GM19452 (cell line): ENCODE results near the gene PARP15.
A peak's percentile ranks its signal among the peaks of the same experiment; 100 is the strongest.

Experiments
- ATAC-seq: cut with Tn5 transposase; IDR thresholded peaks from one replicate; pipeline ENCODE4 v1.9.1; 2021; ENCODE audit not compliant: unreplicated experiment

PARP15 gene

GRCh38 chr3:122568755-122569154 is 8.7 kb upstream of the PARP15 start:
- ATAC-seq, result no peak

- no peak for ATAC-seq
These were observed 4.5 kb upstream of the PARP15 start for GRCh38 chr3:122572940-122573412.

GRCh38 chr3:122576174-122576940 is 1.1 kb upstream of the PARP15 start:
- ATAC-seq, result peak; percentile 79

GRCh38 chr3:122578069-122578740 is 755 bp downstream of the PARP15 start:
- no peak for ATAC-seq

- ATAC-seq, result no peak
These were observed 3.0 kb downstream of the PARP15 start for GRCh38 chr3:122580470-122580869.

- ATAC-seq, result no peak
These were observed 4.2 kb downstream of the PARP15 start for GRCh38 chr3:122581622-122582021.

GRCh38 chr3:122582390-122582789 is 4.9 kb downstream of the PARP15 start:
- no peak for ATAC-seq

- no peak for ATAC-seq
These were observed 8.6 kb downstream of the PARP15 start for GRCh38 chr3:122586098-122586497.

- ATAC-seq, result no peak
These were observed 9.5 kb downstream of the PARP15 start for GRCh38 chr3:122586773-122587485.

GRCh38 chr3:122587572-122587971 is 10.1 kb downstream of the PARP15 start:
- ATAC-seq, result no peak

- ATAC-seq, result no peak
These were observed 11.8 kb downstream of the PARP15 start for GRCh38 chr3:122589297-122589696.

GRCh38 chr3:122590610-122591009 is 13.2 kb downstream of the PARP15 start:
- no peak for ATAC-seq

GRCh38 chr3:122594025-122594424 is 16.6 kb downstream of the PARP15 start:
- no peak for ATAC-seq

- no peak for ATAC-seq
These were observed 20.7 kb downstream of the PARP15 start for GRCh38 chr3:122598151-122598550.

GRCh38 chr3:122598556-122598955 is 21.1 kb downstream of the PARP15 start:
- ATAC-seq, result no peak

- ATAC-seq, result no peak
These were observed 24.7 kb downstream of the PARP15 start for GRCh38 chr3:122602011-122602710.

- no peak for ATAC-seq
These were observed 25.6 kb downstream of the PARP15 start for GRCh38 chr3:122603056-122603455.

GRCh38 chr3:122606330-122606729 is 28.9 kb downstream of the PARP15 start:
- no peak for ATAC-seq

GRCh38 chr3:122608916-122609315 is 31.5 kb downstream of the PARP15 start:
- no peak for ATAC-seq

GRCh38 chr3:122609798-122610559 is 32.5 kb downstream of the PARP15 start:
- peak; percentile 93 for ATAC-seq
